GM12878 (cell line): ENCODE data around the gene CFAP97. TPM values are rescaled to one million over a fixed set of nuclear protein-coding genes. Genes with fewer than 3 reads are reported as not detected.

Experiments used
- ATAC-seq: fragments of 200-7000 bp; cut with Tn5 transposase; 3 replicates; pipeline ENCODE4 v1.9.1; 2020; ENCODE audit warnings: mild to moderate bottlenecking, moderate library complexity
- BruUV-seq: library from RNA; stranded (reverse); fragments of 400-500 nt; replicated peaks from 2 replicates; lab custom pipeline; 2021; lab: Mats Ljungman, UMichigan
- CTCF ChIA-PET: fragments of 300-600 bp; sonication (Branson Sonifier 250); formaldehyde crosslinking; extraction: SDS; loops from one replicate; lab custom pipeline; 2021; ENCODE audit warnings: inconsistent platforms; lab: Yijun Ruan, JAX
- POLR2A ChIA-PET: fragments of 350-600 bp; formaldehyde crosslinking; extraction: SDS; loops from one replicate; lab custom pipeline; 2021; ENCODE audit warnings: inconsistent platforms; lab: Charles Lee
- RAD21 ChIA-PET: fragments of 300-600 bp; sonication (Branson Sonifier 250); formaldehyde crosslinking; loops from one replicate; lab custom pipeline; 2023; ENCODE audit warnings: antibody characterized with exemption; ENCODE audit not compliant: unreplicated experiment; lab: Charles Lee
- SMC1A ChIA-PET: fragments of 300-600 bp; sonication (Branson Sonifier 250); formaldehyde crosslinking; loops from one replicate; lab custom pipeline; 2023; ENCODE audit not compliant: unreplicated experiment, uncharacterized antibody; lab: Charles Lee
- DNase-seq: peaks from one replicate; pipeline ENCODE4 v3.0.0-alpha.2; 2011; ENCODE audit warnings: low read depth, low spot score
- FAIRE-seq: peaks from 3 replicates; lab custom pipeline; 2011; peaks lifted over from hg19 to GRCh38; lab: Jason Lieb, UNC
- H2AFZ ChIP-seq: 2 replicates; pipeline ENCODE4 v1.6.0; 2011; ENCODE audit warnings: low read depth, low read length, control low read depth; ENCODE audit not compliant: control insufficient read depth
- H3K27ac ChIP-seq: 2 replicates; pipeline ENCODE4 v1.5.1; 2011; ENCODE audit warnings: control low read depth; ENCODE audit not compliant: control insufficient read depth, insufficient read depth
- H3K27me3 ChIP-seq, 2 experiments: replicated peaks in 1 of 2; 2 replicates each; pipeline versions ENCODE4 v1.6.0 to v1.6.1; 2011; ENCODE audit warnings: low read length in 1 of 2; ENCODE audit not compliant: control insufficient read depth in 2 of 2, insufficient read depth in 2 of 2
- H3K36me3 ChIP-seq, 2 experiments: 2 replicates each; pipeline ENCODE4 v1.5.1; 2011; ENCODE audit warnings: low read length in 1 of 2; ENCODE audit not compliant: control insufficient read depth in 2 of 2, insufficient read depth in 2 of 2
- H3K4me1 ChIP-seq: 2 replicates; pipeline ENCODE4 v1.6.1; 2011; ENCODE audit warnings: mild to moderate bottlenecking, low read length, moderate library complexity, mixed read lengths; ENCODE audit not compliant: control insufficient read depth, insufficient read depth
- H3K4me2 ChIP-seq: 2 replicates; pipeline ENCODE4 v1.6.0; 2011; ENCODE audit warnings: control low read depth; ENCODE audit not compliant: control insufficient read depth, insufficient read depth
- H3K4me3 ChIP-seq: fragments of 200-600 bp; sonication (generic); 2 replicates; pipeline ENCODE4 v1.5.1; 2016
- H3K79me2 ChIP-seq: 2 replicates; pipeline ENCODE4 v1.6.0; 2011; ENCODE audit warnings: low read length; ENCODE audit not compliant: control insufficient read depth, insufficient read depth
- H3K9ac ChIP-seq: 2 replicates; pipeline ENCODE4 v1.8.0; 2011; ENCODE audit warnings: low read length, control low read depth, mixed read lengths; ENCODE audit not compliant: control insufficient read depth, insufficient read depth
- H3K9me3 ChIP-seq: replicated peaks from 3 replicates; pipeline ENCODE4 v1.5.1; 2011; ENCODE audit warnings: mild to moderate bottlenecking, low read length; ENCODE audit not compliant: control insufficient read depth, insufficient read depth
- H4K20me1 ChIP-seq: 2 replicates; pipeline ENCODE4 v1.6.0; 2011; ENCODE audit not compliant: control insufficient read depth, insufficient read depth
- BRCA1 ChIP-seq: IDR thresholded peaks from 2 replicates; pipeline ENCODE4 v1.6.1; 2011; ENCODE audit warnings: low read depth, low read length, improper control_type of control experiment
- CBX5 ChIP-seq: sonication (generic); IDR thresholded peaks from 2 replicates; pipeline ENCODE4 v1.6.1; 2016; ENCODE audit warnings: low read depth, moderate library complexity, mild to moderate bottlenecking, inconsistent platforms
- NBN ChIP-seq: fragments of 450-650 bp; IDR thresholded peaks from 2 replicates; pipeline ENCODE4 v1.6.1; 2016
- RAD21 ChIP-seq: IDR thresholded peaks from 2 replicates; pipeline ENCODE4 v1.6.1; 2011; ENCODE audit warnings: mild to moderate bottlenecking, low read depth, low read length, moderate library complexity; ENCODE audit not compliant: insufficient read depth
- RAD51 ChIP-seq: fragments of 450-650 bp; IDR thresholded peaks from 2 replicates; pipeline ENCODE4 v1.6.1; 2016; ENCODE audit warnings: moderate library complexity, mild to moderate bottlenecking, inconsistent platforms
- SMAD1 ChIP-seq: fragments of 450-650 bp; IDR thresholded peaks from 2 replicates; pipeline ENCODE4 v1.6.1; 2018; ENCODE audit warnings: mild to moderate bottlenecking, low read depth; ENCODE audit not compliant: partially characterized antibody
- TBL1XR1 ChIP-seq: IDR thresholded peaks from 2 replicates; pipeline ENCODE4 v1.6.1; 2012; ENCODE audit warnings: low read depth, low read length, improper control_type of control experiment
- YY1 ChIP-seq: IDR thresholded peaks from 2 replicates; pipeline ENCODE4 v1.6.1; 2011; ENCODE audit warnings: low read depth, mild to moderate bottlenecking, low read length
- ZNF274 ChIP-seq: IDR thresholded peaks from one replicate; pipeline ENCODE4 v1.8.0; 2011; ENCODE audit not compliant: insufficient read length, insufficient read depth
- WGBS: methylation state at CpG from one replicate; pipeline ENCODE4 v1.1.6; 2016; ENCODE audit warnings: low lambda C conversion rate; ENCODE audit not compliant: insufficient replicate concordance, insufficient coverage; ENCODE audit errors: missing lambda C conversion rate; 5-methylcytosine and 5-hydroxymethylcytosine counted together
- in situ Hi-C: fragments of 300-500 bp; cut with MboI; formaldehyde crosslinking; loops from 9 replicates; pipeline ENCODE4 v1.14.3; 2018; ENCODE audit warnings: mixed read lengths
- intact Hi-C: fragments of 100-400 bp; cut with micrococcal nuclease; formaldehyde crosslinking; loops from one replicate; pipeline ENCODE4 v1.14.2; 2022; ENCODE audit not compliant: unreplicated experiment
- polyA plus RNA-seq, 11 experiments: library from polyadenylated mRNA; depleted of rRNA in 4 of 11; unstranded in 6 of 11; stranded (reverse) in 5 of 11; fragments of >200 nt; fragmentation: Nextera tagmentation in 4 of 11; fragmentation: Illumina TruSeq in 1 of 11; extraction: Ambion mirVana in 4 of 11; extraction: Trizol in 1 of 11; gene quantifications; 1 replicate in 1 of 11; 2 replicates in 10 of 11; pipeline versions ENCODE4 v1.2.1 to v1.2.3, GENCODE V29; 2011 to 2016; ENCODE audit warnings: inconsistent platforms in 2 of 11, missing spikeins in 2 of 11, low read depth in 1 of 11
- total RNA-seq, 4 experiments: library from RNA; depleted of rRNA in 3 of 4; stranded (reverse); fragments of >200 nt in 3 of 4; fragmentation: Illumina TruSeq in 1 of 4; extraction: Trizol in 1 of 4; gene quantifications; 2 replicates each; pipeline versions ENCODE4 v1.2.1 to v1.2.3, GENCODE V29; 2013 to 2021
- TF ChIP-seq, protein P1 (sequence below): IDR thresholded peaks from 2 replicates; pipeline ENCODE4 v1.6.1; 2012; ENCODE audit warnings: improper control_type of control experiment, low read depth, low read length; ENCODE audit not compliant: insufficient replicate concordance
- TF ChIP-seq, protein P2 (sequence below): fragments of 450-650 bp; formaldehyde crosslinking; IDR thresholded peaks from 2 replicates; pipeline ENCODE4 v1.5.0; 2022; ENCODE audit warnings: mild to moderate bottlenecking, missing genetic modification characterization
- TF ChIP-seq, protein P3 (sequence below): IDR thresholded peaks from 2 replicates; pipeline ENCODE4 v1.6.1; 2012; ENCODE audit warnings: low read depth, low read length, improper control_type of control experiment

CFAP97 gene
- total and polyA plus RNA-seq, 10 of the 15 experiments (the other 5 are each of a cell fraction or from before 2014, with no cell fraction given): 26.4 to 62.7 (median 48.0) TPM

DNA sequence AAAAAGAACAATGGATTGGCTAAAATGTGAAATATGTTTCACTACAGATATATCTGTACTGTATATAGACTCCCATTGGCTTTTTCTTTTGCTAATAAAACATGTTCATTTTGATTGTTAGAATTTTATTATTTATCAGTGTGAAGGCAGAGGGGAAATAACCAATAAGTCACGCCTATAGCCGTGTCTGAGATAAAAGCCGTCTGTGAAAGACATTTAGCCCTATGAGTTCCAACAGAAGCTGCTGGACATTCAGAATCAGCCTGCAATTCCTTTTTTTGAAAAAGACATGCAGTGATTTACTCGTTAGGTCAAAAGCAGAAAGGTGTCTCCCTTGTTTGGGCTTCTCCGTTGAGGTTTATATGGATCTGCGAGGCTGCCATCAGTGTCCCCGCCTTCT is 84.9 kb downstream of the CFAP97 start (continued):
- TF ChIP-seq RAD51: no peak
- TF ChIP-seq, protein P1, sequence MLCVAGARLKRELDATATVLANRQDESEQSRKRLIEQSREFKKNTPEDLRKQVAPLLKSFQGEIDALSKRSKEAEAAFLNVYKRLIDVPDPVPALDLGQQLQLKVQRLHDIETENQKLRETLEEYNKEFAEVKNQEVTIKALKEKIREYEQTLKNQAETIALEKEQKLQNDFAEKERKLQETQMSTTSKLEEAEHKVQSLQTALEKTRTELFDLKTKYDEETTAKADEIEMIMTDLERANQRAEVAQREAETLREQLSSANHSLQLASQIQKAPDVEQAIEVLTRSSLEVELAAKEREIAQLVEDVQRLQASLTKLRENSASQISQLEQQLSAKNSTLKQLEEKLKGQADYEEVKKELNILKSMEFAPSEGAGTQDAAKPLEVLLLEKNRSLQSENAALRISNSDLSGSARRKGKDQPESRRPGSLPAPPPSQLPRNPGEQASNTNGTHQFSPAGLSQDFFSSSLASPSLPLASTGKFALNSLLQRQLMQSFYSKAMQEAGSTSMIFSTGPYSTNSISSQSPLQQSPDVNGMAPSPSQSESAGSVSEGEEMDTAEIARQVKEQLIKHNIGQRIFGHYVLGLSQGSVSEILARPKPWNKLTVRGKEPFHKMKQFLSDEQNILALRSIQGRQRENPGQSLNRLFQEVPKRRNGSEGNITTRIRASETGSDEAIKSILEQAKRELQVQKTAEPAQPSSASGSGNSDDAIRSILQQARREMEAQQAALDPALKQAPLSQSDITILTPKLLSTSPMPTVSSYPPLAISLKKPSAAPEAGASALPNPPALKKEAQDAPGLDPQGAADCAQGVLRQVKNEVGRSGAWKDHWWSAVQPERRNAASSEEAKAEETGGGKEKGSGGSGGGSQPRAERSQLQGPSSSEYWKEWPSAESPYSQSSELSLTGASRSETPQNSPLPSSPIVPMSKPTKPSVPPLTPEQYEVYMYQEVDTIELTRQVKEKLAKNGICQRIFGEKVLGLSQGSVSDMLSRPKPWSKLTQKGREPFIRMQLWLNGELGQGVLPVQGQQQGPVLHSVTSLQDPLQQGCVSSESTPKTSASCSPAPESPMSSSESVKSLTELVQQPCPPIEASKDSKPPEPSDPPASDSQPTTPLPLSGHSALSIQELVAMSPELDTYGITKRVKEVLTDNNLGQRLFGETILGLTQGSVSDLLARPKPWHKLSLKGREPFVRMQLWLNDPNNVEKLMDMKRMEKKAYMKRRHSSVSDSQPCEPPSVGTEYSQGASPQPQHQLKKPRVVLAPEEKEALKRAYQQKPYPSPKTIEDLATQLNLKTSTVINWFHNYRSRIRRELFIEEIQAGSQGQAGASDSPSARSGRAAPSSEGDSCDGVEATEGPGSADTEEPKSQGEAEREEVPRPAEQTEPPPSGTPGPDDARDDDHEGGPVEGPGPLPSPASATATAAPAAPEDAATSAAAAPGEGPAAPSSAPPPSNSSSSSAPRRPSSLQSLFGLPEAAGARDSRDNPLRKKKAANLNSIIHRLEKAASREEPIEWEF: no peak
- TF ChIP-seq RAD21: no peak
- TF ChIP-seq YY1: no peak
- TF ChIP-seq CBX5: no peak
- no peak for TF ChIP-seq BRCA1
- TF ChIP-seq, all 136 proteins: peak for 0

DNA sequence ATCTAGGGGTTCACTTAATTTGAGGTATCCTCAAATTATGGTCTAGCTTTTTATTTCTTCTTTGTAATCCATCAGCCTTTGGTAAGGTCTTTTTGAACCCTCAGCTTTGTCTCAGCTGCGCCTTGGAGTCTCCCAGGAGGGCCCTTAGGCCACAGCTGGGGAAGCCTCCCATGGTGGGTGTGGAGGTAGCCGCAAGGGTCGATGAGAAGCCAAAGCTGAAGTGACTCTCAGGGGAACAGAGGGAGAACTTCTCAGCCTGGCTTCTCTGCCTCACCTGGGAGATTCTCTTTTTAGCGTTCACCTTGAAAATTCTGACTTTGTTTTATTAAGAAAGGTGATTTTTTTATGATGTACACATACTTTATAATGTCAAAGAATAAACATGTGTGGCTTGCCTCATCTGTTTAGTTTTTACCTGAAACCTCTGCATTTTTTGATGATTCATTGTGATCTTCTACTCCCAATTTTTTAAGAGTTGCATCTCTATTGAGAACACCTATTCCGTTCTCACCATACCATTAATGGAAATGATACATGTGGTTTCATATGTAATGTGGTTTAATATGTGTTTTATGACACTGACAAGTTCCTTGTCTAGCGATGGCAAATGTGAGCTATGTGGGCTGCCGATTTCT is 86.4 kb downstream of the CFAP97 start:
- FAIRE-seq: no peak
- H3K9ac ChIP-seq: no peak overlapping the region
- intact Hi-C loops (no loop called here), in situ Hi-C loops (no loop called here)
- H3K27ac ChIP-seq: no peak overlapping the region
- H3K4me2 ChIP-seq: no peak overlapping the region
- no peaks in the 10 kb centered on the region for H3K79me2 ChIP-seq
- 64% methylated on average over 7 of the region's 7 CpGs for WGBS
- ChIA-PET CTCF (interaction anchor here (1.7 kb wide), 1 partner anchor 63 kb away, joined by 3 read pairs; no protein-coding TSS in a partner anchor), POLR2A (no interaction called here), RAD21 (no interaction called here), SMC1A (interaction anchor here (2.3 kb wide), 1 partner anchor 11 kb away, joined by 7 read pairs; no protein-coding TSS in a partner anchor)
- peaks cover 5% of the 10 kb centered on the region for H3K4me1 ChIP-seq
- H3K4me3 ChIP-seq: no peak overlapping the region
- no peaks in the 10 kb centered on the region for H3K36me3 ChIP-seq
- no peaks in the 10 kb centered on the region; a peak in 2 of 4 replicates for H3K27me3 ChIP-seq
- BruUV-seq: no TSS peak
- no peak overlapping the region for H2AFZ ChIP-seq
- TF ChIP-seq, protein P2, sequence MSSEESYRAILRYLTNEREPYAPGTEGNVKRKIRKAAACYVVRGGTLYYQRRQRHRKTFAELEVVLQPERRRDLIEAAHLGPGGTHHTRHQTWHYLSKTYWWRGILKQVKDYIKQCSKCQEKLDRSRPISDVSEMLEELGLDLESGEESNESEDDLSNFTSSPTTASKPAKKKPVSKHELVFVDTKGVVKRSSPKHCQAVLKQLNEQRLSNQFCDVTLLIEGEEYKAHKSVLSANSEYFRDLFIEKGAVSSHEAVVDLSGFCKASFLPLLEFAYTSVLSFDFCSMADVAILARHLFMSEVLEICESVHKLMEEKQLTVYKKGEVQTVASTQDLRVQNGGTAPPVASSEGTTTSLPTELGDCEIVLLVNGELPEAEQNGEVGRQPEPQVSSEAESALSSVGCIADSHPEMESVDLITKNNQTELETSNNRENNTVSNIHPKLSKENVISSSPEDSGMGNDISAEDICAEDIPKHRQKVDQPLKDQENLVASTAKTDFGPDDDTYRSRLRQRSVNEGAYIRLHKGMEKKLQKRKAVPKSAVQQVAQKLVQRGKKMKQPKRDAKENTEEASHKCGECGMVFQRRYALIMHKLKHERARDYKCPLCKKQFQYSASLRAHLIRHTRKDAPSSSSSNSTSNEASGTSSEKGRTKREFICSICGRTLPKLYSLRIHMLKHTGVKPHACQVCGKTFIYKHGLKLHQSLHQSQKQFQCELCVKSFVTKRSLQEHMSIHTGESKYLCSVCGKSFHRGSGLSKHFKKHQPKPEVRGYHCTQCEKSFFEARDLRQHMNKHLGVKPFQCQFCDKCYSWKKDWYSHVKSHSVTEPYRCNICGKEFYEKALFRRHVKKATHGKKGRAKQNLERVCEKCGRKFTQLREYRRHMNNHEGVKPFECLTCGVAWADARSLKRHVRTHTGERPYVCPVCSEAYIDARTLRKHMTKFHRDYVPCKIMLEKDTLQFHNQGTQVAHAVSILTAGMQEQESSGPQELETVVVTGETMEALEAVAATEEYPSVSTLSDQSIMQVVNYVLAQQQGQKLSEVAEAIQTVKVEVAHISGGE (CRISPR knock-in tag): no peak
- TF ChIP-seq TBL1XR1 (no peak), SMAD1 (no peak), ZNF274 (no peak), NBN (no peak)
- TF ChIP-seq, protein P3, sequence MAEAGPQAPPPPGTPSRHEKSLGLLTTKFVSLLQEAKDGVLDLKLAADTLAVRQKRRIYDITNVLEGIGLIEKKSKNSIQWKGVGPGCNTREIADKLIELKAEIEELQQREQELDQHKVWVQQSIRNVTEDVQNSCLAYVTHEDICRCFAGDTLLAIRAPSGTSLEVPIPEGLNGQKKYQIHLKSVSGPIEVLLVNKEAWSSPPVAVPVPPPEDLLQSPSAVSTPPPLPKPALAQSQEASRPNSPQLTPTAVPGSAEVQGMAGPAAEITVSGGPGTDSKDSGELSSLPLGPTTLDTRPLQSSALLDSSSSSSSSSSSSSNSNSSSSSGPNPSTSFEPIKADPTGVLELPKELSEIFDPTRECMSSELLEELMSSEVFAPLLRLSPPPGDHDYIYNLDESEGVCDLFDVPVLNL: no peak
- ATAC-seq: no peak
- DNase-seq: no peak
- no peaks in the 10 kb centered on the region for H3K9me3 ChIP-seq
- H4K20me1 ChIP-seq: no peaks in the 10 kb centered on the region
